Measurements from ENCODE around the gene ABLIM2. TPM values are rescaled to one million over a fixed set of nuclear protein-coding genes. Genes with fewer than 3 reads are reported as not detected.

ABLIM2 gene
- total and polyA plus RNA-seq, 2 of the 8 experiments (the other 6 are each of a cell fraction or from before 2014, with no cell fraction given), result 2.8 to 3.0 TPM

DNA sequence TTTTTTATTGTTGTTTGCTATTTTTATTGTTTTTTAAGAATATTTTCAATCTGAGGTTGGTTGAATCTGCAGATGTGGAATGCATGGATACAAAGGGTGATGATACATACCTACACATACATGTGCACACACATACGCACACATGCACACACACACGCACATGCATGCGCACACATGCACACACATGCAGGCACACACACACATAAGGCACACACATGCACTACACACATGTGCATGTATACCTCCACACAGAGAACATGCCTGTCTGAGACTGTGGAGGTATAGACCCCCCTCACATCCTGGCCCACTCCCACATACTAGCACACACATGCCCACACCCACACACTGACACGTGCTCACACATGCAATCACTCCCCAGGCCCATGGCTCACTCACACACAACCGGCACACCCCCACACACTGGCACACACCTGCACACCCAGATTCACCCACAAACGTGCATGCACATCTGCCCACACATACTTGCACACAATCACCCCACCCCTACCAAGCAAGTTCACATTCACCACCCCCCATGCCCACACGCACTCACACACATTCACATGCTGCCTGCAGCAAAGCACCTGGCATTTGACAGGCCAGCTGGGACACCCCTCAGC, 121.4 kb downstream of the ABLIM2 start:
- peaks cover 8% of the 10 kb centered on the region; the same call in 1 of the 2 replicates for H3K23me2 ChIP-seq (ENCODE audit: low read depth, low read length)
- no peak overlapping the region for H3K14ac ChIP-seq (ENCODE audit: insufficient read length)
- no peak overlapping the region for H3K4me3 ChIP-seq (ENCODE audit: extremely low read depth in 1 of 4, insufficient read depth in 2 of 4, low read depth in 3 of 4, low read length in 4 of 4)
- peaks cover 0 to 7% (median 1%) of the 10 kb centered on the region in 4 experiments; a peak in 2 of 7 replicates for H3K4me1 ChIP-seq (replicated peaks in 1 of 4; ENCODE audit: control insufficient read depth in 3 of 4, insufficient read depth in 4 of 4, low read length in 3 of 4)
- H3K4me2 ChIP-seq (ENCODE audit: insufficient read depth in 1 of 2, low read depth in 2 of 2, low read length in 2 of 2), result no peak overlapping the region
- H3K79me1 ChIP-seq (ENCODE audit: low read depth, low read length), result peaks cover 2% of the 10 kb centered on the region; the same call in 1 of the 2 replicates
- no peaks in the 10 kb centered on the region for H3K79me2 ChIP-seq (ENCODE audit: control insufficient read depth in 1 of 2, insufficient read depth in 2 of 2, low read length in 2 of 2)
- no peak overlapping the region for H3K56ac ChIP-seq (replicated peaks; ENCODE audit: insufficient read length, low read depth, low read length)
- DNase-seq (ENCODE audit: low read depth in 1 of 2, low spot score in 2 of 2) (no peak), FAIRE-seq (no peak)
- 80% methylated on average over 7 of the region's 7 CpGs; no CpG with 5 or more reads in 1 of the 2 experiments for WGBS, 2 experiments (ENCODE audit: extremely low coverage in 1 of 2, insufficient coverage in 1 of 2, insufficient read length in 1 of 2, insufficient replicate concordance in 2 of 2, low coverage in 1 of 2, low lambda C conversion rate in 2 of 2, missing lambda C conversion rate in 1 of 2)
- no peak overlapping the region for H3K23ac ChIP-seq (ENCODE audit: insufficient read length)
- no peak overlapping the region for H3K27ac ChIP-seq (ENCODE audit: low read depth, low read length)
- H3K36me3 ChIP-seq (ENCODE audit: control insufficient read depth in 2 of 4, insufficient read depth in 4 of 4, low read length in 3 of 4), result no peaks in the 10 kb centered on the region
- H3K18ac ChIP-seq (ENCODE audit: extremely low read depth, low read length), result no peak overlapping the region
- peak overlapping the region; percentile 64; the same call in 1 of the 2 replicates for H2BK12ac ChIP-seq (ENCODE audit: low read depth, low read length)
- no peak overlapping the region for H2BK20ac ChIP-seq (ENCODE audit: low read length)
- peak overlapping the region; percentile 22 for H4K91ac ChIP-seq (replicated peaks; ENCODE audit: insufficient read length, low read length)
- no peaks in the 10 kb centered on the region for H3K27me3 ChIP-seq (replicated peaks in 1 of 4; ENCODE audit: control insufficient read depth in 3 of 4, extremely low read depth in 1 of 4, insufficient read depth in 3 of 4, low read length in 3 of 4)
- no peak overlapping the region for H2BK15ac ChIP-seq (ENCODE audit: low read length)
- H2BK120ac ChIP-seq (replicated peaks; ENCODE audit: low read depth, low read length), result no peak overlapping the region
- H2AK5ac ChIP-seq (ENCODE audit: low read depth, low read length), result no peak overlapping the region
- no peaks in the 10 kb centered on the region for H4K20me1 ChIP-seq (replicated peaks in 1 of 2; ENCODE audit: control insufficient read depth in 1 of 2, insufficient read depth in 2 of 2, low read length in 2 of 2)
- H4K5ac ChIP-seq (ENCODE audit: insufficient read length, low read depth, low read length), result no peak overlapping the region
- CTCF ChIA-PET (ENCODE audit: partially characterized antibody), result interaction anchor here (1.3 to 1.9 kb wide), 2 partner anchors 12 to 21 kb away, joined by 4 to 15 read pairs; no protein-coding TSS in a partner anchor
- H2AFZ ChIP-seq (ENCODE audit: low read length), result no peak overlapping the region
- H3K9ac ChIP-seq (replicated peaks in 1 of 4; ENCODE audit: extremely low read depth in 1 of 4, low read depth in 3 of 4, low read length in 3 of 4), result no peak overlapping the region
- TF ChIP-seq KDM1A (IDR thresholded peaks at IDR 0.05; ENCODE audit: borderline replicate concordance, low read length) (no peak), SIN3A (conservative IDR thresholded peaks at IDR 0.05 in 1 of 2, IDR thresholded peaks at IDR 0.05 in 1 of 2; ENCODE audit: low read depth in 1 of 2, low read length in 2 of 2) (no peak), NRF1 (IDR thresholded peaks at IDR 0.05; ENCODE audit: low read depth, low read length) (no peak), ZNF274 (IDR thresholded peaks at IDR 0.05; ENCODE audit: borderline replicate concordance, extremely low read depth, low read length) (no peak), FOSL1 (IDR thresholded peaks at IDR 0.05; ENCODE audit: insufficient read depth, low read depth, low read length) (no peak), MAFK (IDR thresholded peaks at IDR 0.05; ENCODE audit: low read depth, low read length) (no peak), HDAC2 (IDR thresholded peaks at IDR 0.05; ENCODE audit: borderline replicate concordance in 1 of 2, low read depth in 2 of 2, low read length in 2 of 2) (no peak), POU5F1 (IDR thresholded peaks at IDR 0.05; ENCODE audit: low read depth, low read length) (no peak), TBP (IDR thresholded peaks at IDR 0.05; ENCODE audit: low read depth, low read length) (no peak)
- TF ChIP-seq, protein P1, sequence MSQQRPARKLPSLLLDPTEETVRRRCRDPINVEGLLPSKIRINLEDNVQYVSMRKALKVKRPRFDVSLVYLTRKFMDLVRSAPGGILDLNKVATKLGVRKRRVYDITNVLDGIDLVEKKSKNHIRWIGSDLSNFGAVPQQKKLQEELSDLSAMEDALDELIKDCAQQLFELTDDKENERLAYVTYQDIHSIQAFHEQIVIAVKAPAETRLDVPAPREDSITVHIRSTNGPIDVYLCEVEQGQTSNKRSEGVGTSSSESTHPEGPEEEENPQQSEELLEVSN (IDR thresholded peaks at IDR 0.05), result no peak
- TF ChIP-seq, protein P2, sequence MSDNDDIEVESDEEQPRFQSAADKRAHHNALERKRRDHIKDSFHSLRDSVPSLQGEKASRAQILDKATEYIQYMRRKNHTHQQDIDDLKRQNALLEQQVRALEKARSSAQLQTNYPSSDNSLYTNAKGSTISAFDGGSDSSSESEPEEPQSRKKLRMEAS (IDR thresholded peaks at IDR 0.05), result no peak
- no peaks in the 10 kb centered on the region for H3K9me3 ChIP-seq (ENCODE audit: insufficient read depth in 2 of 2, low read depth in 1 of 2, low read length in 1 of 2)
- peak overlapping the region; percentile 46 for H3K4ac ChIP-seq (replicated peaks; ENCODE audit: insufficient read length, low read depth, low read length)
- POLR2A ChIA-PET (ENCODE audit: partially characterized antibody), result interaction anchor here (1.5 to 1.8 kb wide), 2 partner anchors 7 to 13 kb away, joined by 8 read pairs; no protein-coding TSS in a partner anchor
- no peak overlapping the region; the same call in 1 of the 2 replicates for H4K8ac ChIP-seq (ENCODE audit: extremely low read depth, insufficient read depth, low read length)
- no peak overlapping the region for H2BK5ac ChIP-seq (ENCODE audit: low read depth, low read length)

All from H1 (cell line).